ENCODE measurements around the gene KSR1.
"Not testable (repeated sequence)": the region's sequence is repeated elsewhere in the genome, so short reads cannot be mapped to it uniquely, and the experiment has no call there.

The KSR1 gene

DNA sequence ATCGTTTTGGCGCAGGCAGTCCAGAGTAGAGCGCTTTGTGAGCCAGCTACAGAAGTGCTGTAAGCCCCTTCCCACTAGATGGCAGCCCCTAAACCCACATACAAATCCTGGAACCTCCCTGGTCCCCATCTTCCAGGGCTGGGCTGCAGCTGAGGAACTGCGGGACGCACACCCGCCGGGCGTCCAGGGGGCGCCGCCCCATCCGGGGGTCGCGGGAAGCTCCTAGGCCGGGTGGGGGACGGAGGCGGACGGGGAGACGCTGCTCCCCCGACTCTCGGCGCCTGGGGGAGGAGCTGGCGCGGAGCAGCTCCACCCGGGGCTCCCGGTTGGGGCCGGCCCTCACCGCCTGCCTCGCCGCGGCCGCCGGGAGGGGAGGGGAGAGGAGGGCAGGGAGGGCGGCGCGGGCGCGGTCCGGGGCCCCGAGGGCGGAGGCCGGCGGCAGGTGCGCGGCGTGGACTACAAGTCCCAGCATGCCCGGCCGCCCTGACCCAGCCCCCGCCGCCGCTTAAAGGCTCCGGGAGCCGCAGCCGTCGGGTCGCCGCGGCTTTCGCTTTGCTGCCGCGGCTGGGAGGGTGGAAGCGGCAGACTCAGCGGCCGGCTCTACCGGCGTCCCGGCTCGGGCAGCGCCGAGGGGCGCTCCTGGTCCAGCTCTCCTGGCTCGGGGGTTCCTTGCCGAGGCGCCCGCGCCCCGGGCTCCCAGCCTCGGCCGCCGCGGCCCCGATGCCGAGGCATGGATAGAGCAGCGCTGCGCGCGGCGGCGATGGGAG lies at the start of gene KSR1:
KSR1 (plus strand) TSS at position 535 of the 767 bp plus-strand sequence; CDS start at position 731, 196 bp downstream.
- peak; percentile 77 for DNase-seq

DNA sequence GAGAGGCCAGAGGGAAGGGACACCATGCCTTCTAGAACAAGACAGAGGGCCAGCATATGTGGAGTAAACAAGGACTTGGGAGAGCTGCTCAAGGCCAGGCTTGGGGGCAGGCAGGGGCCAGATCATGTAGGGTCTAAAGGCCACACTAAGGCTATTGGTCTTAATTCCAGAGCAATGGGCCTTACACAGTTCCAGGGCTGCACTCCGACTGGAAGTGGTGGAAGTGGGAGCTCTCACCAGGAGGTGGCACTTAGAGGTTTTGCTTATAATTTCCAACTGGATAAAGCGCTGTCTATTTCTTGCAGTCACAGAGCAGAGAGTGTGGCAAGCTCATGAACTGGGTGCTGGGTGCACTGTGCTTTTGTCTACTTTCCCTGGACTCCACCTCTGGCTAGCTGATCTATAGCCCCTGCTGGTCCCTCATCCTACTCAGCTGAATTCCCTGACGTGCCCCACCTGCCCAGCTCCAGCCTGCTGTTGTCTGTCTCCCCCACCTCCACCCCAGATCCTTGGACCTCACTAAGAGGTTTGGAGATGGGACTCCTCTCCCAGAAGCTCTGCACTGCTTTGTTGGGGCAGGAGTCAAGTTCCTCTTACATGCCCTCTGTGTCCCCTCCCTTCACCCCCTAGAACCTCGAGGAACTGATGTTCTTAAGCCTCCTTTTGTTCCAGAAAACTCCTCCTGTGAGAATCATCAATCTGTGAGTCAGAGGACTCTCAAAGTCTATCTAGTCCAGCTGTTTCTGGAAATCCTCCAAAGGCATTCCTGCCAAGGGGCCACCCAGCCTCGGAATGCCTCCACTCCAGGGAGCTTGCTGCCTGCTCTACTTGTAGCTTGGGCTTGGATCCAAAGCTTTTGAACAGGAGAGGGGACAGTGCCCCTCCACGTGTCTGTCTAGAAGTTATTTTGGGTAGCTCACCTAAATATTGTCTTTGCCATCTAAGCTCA lies 48.1 kb upstream of the KSR1 start:
- DNase-seq, result no peak

DNA sequence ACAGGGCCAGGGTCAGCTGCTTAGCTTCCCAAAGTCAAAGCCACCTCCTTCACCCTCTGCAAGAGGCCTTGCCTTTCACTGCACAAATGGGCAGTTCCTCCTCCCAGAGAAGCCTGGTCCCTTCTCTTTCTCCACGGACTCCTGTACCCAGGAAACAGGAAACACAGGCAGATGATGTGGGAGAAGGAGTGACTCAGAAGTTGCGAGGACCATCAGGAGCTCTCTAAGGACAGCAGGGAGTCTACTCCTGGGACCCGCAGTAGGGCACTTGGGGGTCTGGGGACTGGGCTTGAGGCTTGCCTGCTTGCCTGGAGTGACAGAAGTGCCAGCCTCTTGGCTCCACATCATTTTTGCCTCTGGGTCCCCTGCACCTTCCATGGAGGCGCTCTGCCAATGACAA lies 47.4 kb upstream of the KSR1 start:
- no peak for DNase-seq

DNA sequence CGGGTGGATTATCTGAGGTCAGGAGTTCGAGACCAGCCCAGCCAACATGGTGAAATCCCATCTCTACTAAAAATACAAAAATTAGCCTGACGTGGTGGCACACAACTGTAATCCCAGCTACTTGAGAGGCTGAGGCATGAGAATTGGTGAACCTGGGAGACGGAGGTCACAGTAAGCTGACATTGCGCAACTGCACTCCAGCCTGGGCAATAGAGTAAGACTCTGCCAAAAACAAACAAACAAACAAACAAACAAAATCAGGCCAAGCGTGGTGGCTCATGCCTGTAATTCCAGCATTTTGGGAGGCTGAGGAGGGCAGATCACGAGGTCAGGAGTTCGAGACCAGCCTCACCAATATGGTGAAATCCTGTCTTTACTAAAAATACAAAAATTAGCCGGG lies 44.1 kb upstream of the KSR1 start:
- DNase-seq, result not testable (repeated sequence)

DNA sequence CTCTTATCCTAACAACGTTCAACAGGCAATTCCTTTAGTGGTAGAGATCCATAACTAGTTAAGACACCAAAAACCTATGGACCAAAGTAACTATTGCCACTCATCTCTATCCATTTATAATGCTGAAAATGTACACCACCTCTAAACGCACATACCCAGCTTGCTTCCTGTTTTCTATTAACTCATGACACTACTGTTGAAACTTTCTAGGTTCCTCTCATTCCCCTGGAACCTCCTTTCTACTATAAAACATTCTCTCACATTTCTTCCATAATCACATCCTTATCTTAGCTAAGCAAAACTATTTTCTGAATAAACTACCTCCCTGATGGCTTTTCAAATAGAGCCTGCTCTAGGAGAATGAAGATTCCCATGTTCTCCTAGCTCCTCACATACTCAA lies 42.9 kb upstream of the KSR1 start:
- DNase-seq, result no peak

DNA sequence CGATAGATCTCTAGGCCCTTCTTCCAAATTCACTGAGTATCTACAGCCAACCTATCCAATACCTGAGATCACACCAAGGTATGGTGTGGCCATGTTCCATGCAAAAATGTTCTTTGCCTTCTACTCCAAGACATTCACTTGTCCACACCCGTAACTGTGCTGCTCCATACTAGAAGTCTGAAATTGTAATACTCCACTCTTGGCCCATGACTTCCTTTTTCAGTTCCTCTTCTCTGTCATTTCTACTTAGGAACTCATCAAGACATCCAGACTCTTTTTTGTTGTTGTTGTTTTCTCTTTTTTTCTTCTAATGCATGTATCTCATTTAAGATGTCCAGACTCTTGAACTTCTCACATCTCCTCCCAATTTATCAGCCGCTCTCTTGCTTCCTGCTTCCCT lies 42.5 kb upstream of the KSR1 start:
- no peak for DNase-seq

DNA sequence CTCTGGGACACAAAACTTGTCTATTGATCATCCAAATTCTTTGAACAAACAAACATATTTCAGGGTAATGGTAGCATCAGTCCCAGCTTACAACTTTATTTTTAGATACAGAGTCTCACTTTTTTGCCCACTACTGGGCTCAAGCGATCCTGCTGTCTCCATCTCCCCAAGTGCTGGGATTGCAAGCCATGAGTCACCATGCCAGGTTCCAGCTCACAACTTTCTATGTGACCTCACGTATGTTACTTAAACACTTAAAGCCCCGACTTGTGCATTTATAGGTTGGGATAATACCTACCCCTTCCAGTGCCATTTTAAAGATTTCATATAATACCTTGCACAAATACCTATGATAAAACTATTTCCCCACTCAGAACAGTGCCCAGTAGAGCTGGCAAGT lies 42.0 kb upstream of the KSR1 start:
- DNase-seq, result no peak

DNA sequence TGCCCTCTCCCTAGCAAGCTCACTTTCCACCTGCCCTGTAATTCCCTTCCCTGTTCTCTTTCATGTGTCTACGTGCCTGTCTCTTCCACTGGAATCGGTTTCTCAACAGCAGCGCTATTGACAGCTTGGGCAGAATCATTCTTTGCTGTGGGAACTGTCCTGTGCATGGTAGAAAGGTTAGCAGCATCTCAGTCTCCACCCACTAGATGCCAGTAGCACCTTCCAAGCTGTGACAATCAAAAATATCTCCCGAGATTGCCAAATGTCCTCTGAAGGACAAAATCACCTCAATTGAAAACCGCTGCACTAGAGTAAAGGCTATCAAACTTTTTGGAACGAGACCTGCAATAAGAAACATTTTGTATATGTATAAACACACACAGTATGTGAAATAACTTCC lies 41.6 kb upstream of the KSR1 start:
- no peak for DNase-seq

DNA sequence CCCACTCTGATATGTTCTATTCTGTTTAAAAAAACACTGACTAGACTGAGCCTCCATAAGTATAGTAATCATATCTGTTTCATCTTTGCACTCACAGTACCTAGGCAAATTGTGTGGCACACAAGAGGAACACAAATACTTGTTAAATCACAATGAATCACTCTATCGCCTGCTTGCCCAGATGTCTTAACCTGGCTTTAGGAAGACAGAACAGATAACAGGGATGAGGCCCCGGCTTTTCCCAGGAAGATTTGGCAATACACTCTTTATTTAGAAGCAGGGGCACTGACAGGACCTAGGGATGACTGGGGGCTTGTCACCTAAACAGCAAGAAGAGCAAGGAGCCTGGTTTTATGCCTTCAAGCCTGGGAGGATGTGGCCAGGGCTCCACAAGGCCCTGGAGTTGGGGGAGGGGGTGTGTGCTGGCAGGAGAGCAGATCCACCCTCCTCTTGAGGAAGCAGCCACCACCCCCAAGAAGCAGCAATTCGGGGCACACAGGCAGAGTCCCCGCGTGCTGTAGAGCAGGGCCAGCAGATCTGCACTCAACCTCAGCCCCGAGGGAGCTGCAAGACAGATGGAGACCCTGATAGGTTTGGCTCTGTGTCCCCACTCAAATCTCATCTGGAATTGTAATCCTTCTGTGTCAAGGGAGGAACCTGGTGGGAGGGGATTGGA lies 41.0 kb upstream of the KSR1 start:
- DNase-seq, result no peak

DNA sequence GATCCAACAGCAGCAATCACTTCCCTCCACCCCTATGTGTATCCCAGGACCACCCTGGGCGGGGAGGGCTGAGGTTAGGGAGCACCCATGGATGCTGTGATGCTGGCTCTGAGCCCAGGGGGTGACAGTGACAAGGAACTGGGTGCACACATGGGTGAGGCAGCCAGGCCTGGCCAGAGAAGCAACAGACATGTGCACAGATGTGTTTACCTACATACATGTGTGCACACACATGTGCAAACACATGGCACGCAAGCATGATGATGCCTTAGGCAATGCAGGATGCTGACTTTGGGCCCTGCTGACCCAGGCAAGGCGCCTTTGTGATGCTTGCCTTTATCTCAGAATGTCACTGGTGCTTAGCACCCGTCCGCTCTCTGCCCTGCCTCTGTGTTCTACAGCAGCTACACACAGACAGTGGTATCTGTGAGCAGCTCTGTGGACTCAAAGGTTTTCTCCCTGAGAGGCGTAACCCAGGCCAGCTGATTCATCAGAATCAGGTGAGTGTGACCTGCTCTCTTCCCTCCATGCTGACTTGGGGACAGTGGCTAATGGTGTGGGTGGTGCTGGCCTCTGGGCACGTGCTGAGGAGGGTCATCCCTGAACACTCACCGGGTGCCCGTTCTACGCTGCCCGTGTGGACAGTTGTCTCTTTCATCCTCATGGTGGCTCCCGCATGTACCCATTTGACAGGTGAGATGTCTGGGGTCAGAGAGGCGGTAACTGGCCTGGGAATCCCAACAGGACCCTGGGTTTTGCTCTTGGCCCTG lies 38.5 kb upstream of the KSR1 start:
- DNase-seq, result no peak

DNA sequence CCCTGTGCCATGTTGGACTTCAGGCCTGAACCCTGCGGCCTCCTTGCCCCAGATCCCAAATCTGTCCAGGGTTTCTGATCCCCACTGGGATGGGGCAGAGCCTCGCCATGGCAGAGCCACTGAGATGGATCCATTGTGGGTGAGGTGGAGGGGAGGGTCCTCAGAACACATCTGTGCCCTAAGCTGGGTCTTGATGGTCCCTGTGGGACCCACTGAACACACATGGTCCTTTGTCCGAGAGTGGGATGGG lies 38.0 kb upstream of the KSR1 start:
- no peak for DNase-seq

DNA sequence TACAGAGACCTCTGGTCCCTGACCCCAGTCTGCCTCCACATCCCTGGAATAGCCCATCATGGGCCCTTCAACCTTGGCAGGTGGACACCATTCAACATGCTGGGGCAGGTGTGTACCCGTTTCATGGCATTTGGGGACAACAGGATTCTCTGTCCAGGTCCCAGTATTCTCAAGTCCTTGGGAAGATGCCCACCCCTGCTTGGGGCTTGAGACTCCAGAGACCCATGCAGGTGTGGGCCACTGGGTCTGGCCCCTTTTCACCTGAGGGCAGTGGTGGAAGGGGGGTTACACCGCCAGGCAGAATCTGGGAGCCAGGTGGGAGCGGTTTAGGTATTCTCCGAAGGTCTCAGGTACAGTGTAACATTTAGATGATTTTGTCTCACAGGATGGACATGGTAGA lies 37.1 kb upstream of the KSR1 start:
- DNase-seq, result no peak

DNA sequence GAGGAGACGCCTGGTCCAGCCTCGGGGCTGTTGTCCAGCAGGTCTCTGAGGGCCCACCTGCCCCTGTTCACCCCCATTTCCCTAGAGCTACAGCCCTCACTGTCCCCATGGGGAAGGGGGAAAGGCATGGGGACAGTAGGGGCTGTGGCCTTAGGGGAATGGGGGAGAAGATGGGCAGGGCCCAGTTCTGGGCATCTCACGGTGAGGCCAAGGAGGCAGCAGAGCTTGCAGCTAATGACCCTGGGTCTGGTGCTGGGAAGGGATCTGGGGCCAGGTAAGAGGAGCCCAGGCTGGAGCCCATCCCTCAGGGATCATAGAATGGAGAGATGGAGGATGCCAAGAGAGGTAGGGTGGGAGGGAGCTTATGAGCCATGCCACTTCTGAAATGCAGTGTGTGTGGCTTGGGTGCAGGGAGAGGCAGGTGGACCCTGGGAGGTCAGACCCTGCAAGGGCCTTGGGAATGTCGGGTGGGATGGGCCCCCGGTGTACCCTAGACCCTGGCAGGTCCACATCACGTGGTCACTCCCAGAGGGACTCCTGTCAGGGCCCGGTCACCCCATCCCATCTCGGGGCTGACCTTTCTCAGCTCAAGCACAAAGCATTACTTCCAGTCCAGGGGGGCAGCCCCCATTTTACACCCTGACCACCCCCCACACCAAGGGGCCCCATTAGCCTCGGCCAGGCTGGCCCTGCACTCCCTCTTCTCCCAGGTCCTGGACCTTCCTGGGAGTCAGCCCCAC lies 35.9 kb upstream of the KSR1 start:
- DNase-seq, result no peak

DNA sequence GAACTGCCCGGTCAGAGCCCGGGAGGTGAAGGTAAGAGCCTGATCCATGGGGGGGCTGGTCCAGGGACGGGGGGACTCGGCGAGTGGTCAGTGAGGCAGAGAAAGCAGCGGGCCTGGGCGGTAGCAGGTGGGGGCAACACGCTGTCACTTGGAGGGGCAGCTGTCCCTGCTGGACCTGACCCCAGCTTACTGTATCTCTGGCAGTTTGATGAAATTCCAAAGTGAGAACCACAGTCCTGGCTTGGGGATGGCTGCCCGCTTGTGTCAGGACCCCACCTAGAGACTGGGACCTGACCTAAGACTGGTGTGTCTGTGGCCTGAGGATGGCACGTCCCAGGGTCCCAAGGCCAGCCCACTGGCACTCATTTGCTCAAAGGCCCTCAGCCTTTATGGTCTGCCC lies 35.1 kb upstream of the KSR1 start:
- no peak for DNase-seq

DNA sequence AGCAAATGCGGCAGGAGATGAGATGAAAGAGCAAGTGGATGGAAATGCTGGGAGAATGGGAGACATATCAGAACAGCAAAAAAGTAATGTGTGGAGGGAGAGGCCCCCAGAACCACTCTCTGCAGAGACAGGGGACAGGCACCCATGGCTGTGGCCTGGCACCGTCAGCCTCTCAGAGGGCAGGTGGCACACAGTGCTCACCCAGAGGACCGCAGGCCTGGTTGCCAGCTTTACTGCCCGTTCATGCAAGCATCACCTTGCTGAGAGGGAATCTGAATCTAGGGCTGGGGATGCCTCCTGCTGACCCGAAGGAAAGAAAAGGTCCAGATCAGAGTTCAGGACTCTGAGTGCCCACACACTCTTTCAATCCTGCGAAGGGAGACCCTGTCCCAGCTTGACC lies 34.6 kb upstream of the KSR1 start:
- DNase-seq, result not testable (repeated sequence)

DNA sequence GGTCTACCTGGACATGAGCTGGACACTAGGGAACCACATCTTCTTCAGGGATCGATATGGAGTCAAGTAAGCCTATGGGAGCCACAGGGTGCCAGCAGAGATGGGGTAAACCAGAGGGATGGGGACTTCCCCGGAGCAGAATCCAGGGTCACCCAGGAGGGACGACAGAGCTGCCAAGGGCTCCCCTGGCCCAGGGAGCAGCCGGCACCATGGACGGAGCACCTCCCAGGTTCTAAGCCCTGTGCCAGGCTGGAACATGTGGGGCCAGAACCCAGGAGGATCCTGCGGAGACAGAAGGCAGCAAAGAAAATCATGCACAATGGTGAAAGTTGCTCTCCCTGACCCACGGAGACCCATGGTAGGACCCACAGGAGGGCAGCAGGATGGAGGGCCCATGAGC lies 33.6 kb upstream of the KSR1 start:
- no peak for DNase-seq

DNA sequence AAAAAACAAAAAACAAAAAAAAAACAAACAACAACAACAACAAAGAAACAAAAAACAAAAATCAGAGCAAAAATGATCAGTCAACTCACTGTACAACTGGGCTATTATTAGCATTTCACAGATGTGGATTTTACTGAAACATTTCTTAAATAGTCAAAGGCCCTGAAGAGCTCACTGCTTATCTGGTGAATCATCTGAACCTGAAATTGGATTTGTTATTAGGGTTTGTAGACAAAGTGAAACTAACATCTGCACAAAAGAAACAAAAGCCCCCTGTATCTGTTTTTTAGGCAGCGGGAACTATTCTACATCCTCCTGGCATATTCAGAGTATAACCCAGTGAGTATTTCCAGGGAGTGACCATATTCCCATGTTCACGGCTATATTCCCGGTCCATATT lies 32.6 kb upstream of the KSR1 start:
- no peak for DNase-seq

DNA sequence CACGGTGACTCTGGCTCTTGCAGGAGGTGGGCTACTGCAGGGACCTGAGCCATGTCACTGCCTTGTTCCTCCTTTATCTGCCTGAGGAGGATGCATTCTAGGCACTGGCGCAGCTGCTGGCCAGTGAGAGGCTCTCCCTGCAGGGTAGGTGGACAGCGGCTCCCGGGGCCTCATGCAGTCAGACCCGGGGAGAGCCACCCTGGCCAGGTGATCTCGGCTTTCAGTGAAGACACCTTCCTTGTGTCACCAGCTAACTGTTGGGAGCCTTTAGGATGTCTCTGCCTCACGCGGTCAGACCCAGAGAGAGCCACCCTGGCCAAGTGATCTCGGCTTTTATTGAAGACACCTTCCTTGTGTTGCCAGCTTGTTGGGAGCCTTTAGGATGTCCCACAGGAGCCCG lies 31.7 kb upstream of the KSR1 start:
- DNase-seq, result no peak

DNA sequence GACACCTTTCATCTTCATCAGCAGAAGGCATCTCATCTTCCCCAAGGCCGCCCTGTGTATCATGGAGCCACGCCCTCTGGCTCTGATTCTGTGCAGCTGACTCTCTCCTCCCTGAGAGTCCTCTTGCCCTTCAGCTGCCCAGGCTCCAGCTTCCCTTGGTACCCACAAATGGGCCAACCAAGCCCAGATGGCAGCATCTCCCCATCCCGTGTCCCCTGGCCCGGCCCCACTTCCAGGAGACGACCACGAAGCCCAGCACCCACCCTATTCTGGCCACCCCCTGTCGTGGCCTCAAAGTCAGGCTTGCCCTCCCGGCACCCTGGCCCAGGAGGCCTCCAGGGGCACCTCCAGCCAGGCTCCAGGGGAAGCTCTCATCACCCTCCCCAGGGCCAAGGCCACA lies 31.3 kb upstream of the KSR1 start:
- no peak for DNase-seq

DNA sequence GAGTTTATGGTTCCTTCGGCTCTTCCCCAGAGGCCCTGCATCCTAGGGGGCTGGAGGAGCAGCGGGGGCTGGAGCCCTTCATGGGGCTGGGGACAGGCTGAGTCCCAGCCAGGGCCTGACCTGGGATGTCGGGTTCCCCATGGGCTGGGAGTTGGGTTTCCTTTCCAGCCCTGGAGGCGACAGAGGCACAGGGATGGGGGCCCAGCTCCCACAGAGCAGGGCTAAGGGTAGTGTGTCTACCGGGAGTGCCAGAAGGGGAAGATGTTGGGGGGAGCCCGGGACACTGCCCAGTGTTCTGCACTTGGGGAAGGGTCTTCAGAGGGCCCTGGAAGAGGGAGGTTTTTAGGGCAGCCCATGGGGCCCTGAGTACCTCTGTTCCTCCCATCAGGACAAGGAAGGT lies 30.7 kb upstream of the KSR1 start:
- not testable (repeated sequence) for DNase-seq

DNA sequence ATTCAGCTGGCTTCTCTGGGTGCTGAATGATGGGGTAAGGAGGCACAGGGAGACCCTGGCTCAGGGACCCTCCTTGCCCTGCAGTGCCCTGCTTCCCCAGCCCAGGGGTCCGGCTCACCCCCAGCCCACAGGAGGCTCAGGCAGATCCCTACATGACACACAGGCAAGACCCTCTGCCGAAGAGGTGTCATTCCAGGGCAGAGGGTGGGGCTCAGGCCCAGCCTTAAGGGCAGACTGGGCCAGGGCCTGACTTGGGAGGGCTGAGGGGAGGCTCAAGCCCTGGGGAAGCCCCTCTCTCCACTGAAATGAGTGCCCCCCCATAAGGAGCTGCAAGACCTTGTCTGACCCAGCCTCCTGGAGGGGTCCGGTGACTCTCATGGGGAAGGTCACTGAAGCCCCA lies 30.3 kb upstream of the KSR1 start:
- no peak for DNase-seq

DNA sequence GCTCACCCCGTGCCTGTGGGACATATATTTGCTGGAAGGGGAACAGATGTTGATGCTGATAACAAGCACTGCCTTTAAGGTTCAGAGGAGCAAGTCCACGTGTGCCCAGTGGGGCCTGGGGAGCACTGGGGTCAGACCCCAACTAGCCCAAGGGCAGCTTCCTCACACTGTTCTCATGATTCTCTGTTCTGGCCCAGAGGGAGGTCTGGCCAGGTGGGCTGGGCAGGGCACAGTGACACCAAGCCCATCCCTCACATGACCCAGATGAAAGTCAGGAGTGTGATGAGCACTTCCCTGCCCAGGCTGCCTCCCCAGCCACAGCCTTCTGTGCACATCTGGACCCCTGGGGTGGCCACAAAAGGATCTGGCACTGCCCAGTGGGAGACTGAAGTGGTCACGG lies 29.8 kb upstream of the KSR1 start:
- DNase-seq, result not testable (repeated sequence)
